GM12873 (cell line): ENCODE measurements around the gene SLC39A8.

Source experiments
- CTCF ChIP-seq: IDR thresholded peaks from 2 replicates; pipeline ENCODE4 v1.5.1; 2012; ENCODE audit warnings: low read depth, mild to moderate bottlenecking, moderate library complexity, low read length, control low read depth; ENCODE audit not compliant: insufficient read depth; ENCODE audit errors: missing control alignments

SLC39A8 gene

DNA sequence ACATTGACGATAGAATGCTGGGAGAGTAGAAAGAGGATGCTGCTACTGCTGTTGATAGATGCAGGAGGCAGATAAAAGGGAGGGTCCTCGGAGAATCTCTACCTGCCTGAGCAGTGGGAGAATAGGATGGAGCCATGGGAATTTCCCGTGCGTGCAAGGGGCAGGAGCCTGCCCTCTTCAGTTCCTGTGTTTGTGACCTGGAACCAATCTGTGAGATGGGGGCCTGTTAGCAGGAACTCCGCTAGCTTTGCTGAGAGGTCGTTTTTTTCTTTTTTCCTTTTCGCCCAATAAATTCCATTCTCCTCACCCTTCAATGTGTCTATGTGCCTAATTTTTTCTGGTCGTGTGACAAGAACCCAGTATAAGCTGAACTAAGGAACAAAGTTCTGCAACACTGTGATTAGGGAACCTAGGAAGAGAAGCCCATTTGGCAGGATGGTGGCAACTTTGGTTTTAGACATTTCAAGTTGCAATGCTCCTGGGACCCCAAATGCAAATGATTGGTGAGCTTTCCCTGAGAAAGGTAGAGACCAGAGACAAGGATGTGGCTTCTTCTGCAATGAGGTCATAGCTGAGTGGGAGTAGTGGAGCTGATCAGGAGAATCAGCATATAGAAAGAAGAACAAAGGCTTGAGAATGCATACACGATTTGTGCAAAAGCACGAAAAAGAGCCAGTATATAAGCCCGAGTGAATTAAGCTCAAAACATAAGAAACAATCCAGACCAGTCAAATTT, 23.9 kb downstream of the SLC39A8 start:
- no peak for TF ChIP-seq CTCF

DNA sequence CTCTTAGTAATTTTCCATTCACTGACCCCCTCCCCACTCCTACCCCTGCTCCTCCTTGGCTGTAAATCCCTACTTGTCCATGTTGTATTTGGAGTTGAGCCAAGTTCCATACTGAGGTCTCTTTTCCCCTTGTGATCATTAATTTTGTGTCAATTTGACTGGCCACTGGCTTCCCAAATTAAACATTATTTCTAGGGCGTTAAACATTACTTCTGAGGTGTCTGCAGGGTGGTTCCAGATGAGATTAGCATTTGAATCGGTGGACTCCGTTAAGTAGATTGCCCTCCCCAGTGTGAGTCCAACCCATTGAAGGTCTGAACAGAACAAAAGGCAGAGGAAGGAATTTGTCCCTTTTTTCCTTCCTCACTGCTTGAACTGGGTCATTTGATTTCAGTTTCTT, 25.7 kb downstream of the SLC39A8 start:
- no peak for TF ChIP-seq CTCF

- TF ChIP-seq CTCF: no peak
These were observed 26.8 kb downstream of the SLC39A8 start for GRCh38 chr4:102318526-102318925.

GRCh38 chr4:102318105-102318504, 27.2 kb downstream of the SLC39A8 start:
- no peak for TF ChIP-seq CTCF

DNA sequence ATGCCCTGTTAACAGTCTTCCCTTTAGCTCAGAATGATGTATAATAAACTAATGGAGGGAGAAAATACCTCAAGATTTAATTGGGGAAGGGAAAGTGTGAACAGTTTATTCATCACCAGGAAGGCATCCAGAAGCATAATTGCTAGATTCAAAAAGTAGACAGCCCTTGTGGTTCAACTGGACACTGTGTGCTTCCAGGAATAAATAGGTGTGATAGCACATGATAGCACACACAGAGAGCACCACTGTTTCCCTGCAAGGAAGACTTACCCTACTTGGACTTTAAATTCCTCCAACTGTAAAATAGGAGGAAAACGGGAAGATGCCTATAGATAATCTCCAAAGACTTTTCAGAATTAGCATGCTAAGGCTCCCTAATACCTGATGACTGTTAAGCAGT, 27.8 kb downstream of the SLC39A8 start:
- no peak for TF ChIP-seq CTCF

DNA sequence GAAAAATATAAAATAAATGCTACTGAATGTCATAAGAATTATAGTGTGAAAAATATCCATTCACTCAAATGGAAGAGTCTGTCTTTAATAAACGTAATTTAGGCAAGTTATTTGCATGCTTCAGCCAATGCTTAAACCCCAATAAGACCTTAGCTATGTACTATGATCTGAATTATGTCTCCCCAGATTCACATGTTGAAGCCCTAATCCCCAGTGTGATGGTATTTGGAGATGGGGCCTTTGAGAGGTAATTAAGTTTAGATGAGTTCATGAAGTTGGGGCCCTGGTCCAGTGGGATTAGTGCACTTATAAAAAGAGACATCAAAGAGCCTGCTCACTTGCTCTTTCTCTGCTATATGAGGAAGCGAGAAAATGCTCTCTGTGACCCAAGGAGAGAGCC, 28.7 kb downstream of the SLC39A8 start:
- no peak for TF ChIP-seq CTCF

GRCh38 chr4:102315532-102315931, 29.8 kb downstream of the SLC39A8 start:
- TF ChIP-seq CTCF: no peak
